Effector CD8-positive, alpha-beta T cell (primary cell): ENCODE results near the gene PEX11A.
"Not testable (repeated sequence)": the region's sequence is repeated elsewhere in the genome, so short reads cannot be mapped to it uniquely, and the experiment has no call there.

Source experiments
- DNase-seq: peaks from one replicate; lab custom pipeline; 2025; lab: John Stamatoyannopoulos, UW
- total RNA-seq, 4 experiments: gene quantifications; one replicate each; lab custom pipeline; 2026; lab: John Stamatoyannopoulos, UW

Gene PEX11A
- 3.6 to 9.2 (median 7.3) reads per million in 4 experiments for total RNA-seq

GRCh38 chr15:89690276-89691218 is at the start of gene PEX11A, which contains the start of gene WDR93:
PEX11A (minus strand) TSS chr15:89690754; CDS start chr15:89690632, 122 bp downstream.
WDR93 (plus strand) TSS chr15:89690811; CDS start chr15:89701747, 10,936 bp downstream.
- peak; percentile 55 for DNase-seq

GRCh38 chr15:89740137-89740536 is 49.6 kb upstream of the PEX11A start:
- peak; percentile 12 for DNase-seq

- DNase-seq, result no peak
Observed at GRCh38 chr15:89735773-89736172, 45.2 kb upstream of the PEX11A start.

- DNase-seq, result no peak
Observed at GRCh38 chr15:89732451-89733172, 42.1 kb upstream of the PEX11A start.

GRCh38 chr15:89731275-89731674 is 40.7 kb upstream of the PEX11A start:
- DNase-seq, result no peak

GRCh38 chr15:89728254-89728653 is 37.7 kb upstream of the PEX11A start:
- no peak for DNase-seq

GRCh38 chr15:89725064-89725463 is 34.5 kb upstream of the PEX11A start:
- no peak for DNase-seq

GRCh38 chr15:89724621-89725020 is 34.1 kb upstream of the PEX11A start:
- no peak for DNase-seq

GRCh38 chr15:89723031-89723430 is 32.5 kb upstream of the PEX11A start:
- DNase-seq, result no peak

- no peak for DNase-seq
Observed at GRCh38 chr15:89714775-89715174, 24.2 kb upstream of the PEX11A start.

GRCh38 chr15:89707577-89707976 is 17.0 kb upstream of the PEX11A start:
- DNase-seq, result no peak

GRCh38 chr15:89704411-89704810 is 13.9 kb upstream of the PEX11A start:
- DNase-seq, result no peak

- no peak for DNase-seq
Observed at GRCh38 chr15:89695198-89695597, 4.6 kb upstream of the PEX11A start.

GRCh38 chr15:89693696-89694095 is 3.1 kb upstream of the PEX11A start:
- no peak for DNase-seq

GRCh38 chr15:89693091-89693490 is 2.5 kb upstream of the PEX11A start:
- DNase-seq, result no peak

- not testable (repeated sequence) for DNase-seq
Observed at GRCh38 chr15:89689930-89690275, 651 bp downstream of the PEX11A start.

GRCh38 chr15:89686522-89686921 is 4.0 kb downstream of the PEX11A start:
- DNase-seq, result no peak

GRCh38 chr15:89685995-89686394 is 4.6 kb downstream of the PEX11A start:
- no peak for DNase-seq

- no peak for DNase-seq
Observed at GRCh38 chr15:89681146-89681545, 9.4 kb downstream of the PEX11A start.

GRCh38 chr15:89680282-89680873 is 10.2 kb downstream of the PEX11A start:
- DNase-seq, result no peak

- no peak for DNase-seq
Observed at GRCh38 chr15:89679212-89679611, 11.3 kb downstream of the PEX11A start, which contains the start of gene PLIN1. PLIN1 (minus strand) TSS chr15:89679367; CDS start chr15:89677489, 1,878 bp downstream.

- DNase-seq, result no peak
Observed at GRCh38 chr15:89677381-89677780, 13.2 kb downstream of the PEX11A start.
